ENCODE measurements around the gene TTC29. TPM values are rescaled to one million over a fixed set of nuclear protein-coding genes. Genes with fewer than 3 reads are reported as not detected.
"Not testable (repeated sequence)": the region's sequence is repeated elsewhere in the genome, so short reads cannot be mapped to it uniquely, and the experiment has no call there.

TTC29 gene
- total RNA-seq, 1 experiment from 2014 or later: not detected

- no peak overlapping the region for H3K4me3 Mint-ChIP-seq (ENCODE audit: unreplicated experiment)
- Histone ChIP-seq H3K9me3 (no peaks in the 10 kb centered on the region), H3K4me3 (ENCODE audit: low read depth, low read length) (no peak overlapping the region), H3K4me1 (no peaks in the 10 kb centered on the region), H3K36me3 (ENCODE audit: control insufficient read depth, insufficient read depth, low read length) (no peaks in the 10 kb centered on the region), H3K27me3 (replicated peaks; ENCODE audit: control insufficient read depth, insufficient read depth, low read length) (no peaks in the 10 kb centered on the region)
- ChIA-PET CTCF (no interaction called here), POLR2A (no interaction called here)
- intact Hi-C loops (cut with micrococcal nuclease; ENCODE audit: unreplicated experiment): no loop called here
- no TSS peak for BruUV-seq (replicated peaks)
- H3K4me1 Mint-ChIP-seq (ENCODE audit: low read depth, unreplicated experiment): no peaks in the 10 kb centered on the region
- DNase-seq: no peak
- H3K27me3 Mint-ChIP-seq (ENCODE audit: insufficient read depth, unreplicated experiment): no peaks in the 10 kb centered on the region
- no peak for TF ChIP-seq CTCF (IDR thresholded peaks at IDR 0.05; ENCODE audit: insufficient read depth in 1 of 2, low read depth in 1 of 2, low read length in 1 of 2, severe bottlenecking in 1 of 2, unreplicated experiment in 1 of 2)
- no peaks in the 10 kb centered on the region for H3K36me3 Mint-ChIP-seq (ENCODE audit: insufficient read depth, unreplicated experiment)
- H3K9me3 Mint-ChIP-seq (ENCODE audit: unreplicated experiment): no peaks in the 10 kb centered on the region
- no peak overlapping the region for H3K27ac Mint-ChIP-seq (ENCODE audit: unreplicated experiment)
Measured at GRCh38 chr4:146699910-146700309, 245.8 kb downstream of the TTC29 start.

- BruUV-seq (replicated peaks): no TSS peak
- TF ChIP-seq CTCF (IDR thresholded peaks at IDR 0.05; ENCODE audit: insufficient read depth in 1 of 2, low read depth in 1 of 2, low read length in 1 of 2, severe bottlenecking in 1 of 2, unreplicated experiment in 1 of 2): no peak
- no peak for DNase-seq
- Mint-ChIP-seq H3K9me3 (ENCODE audit: unreplicated experiment) (no peaks in the 10 kb centered on the region), H3K27ac (ENCODE audit: unreplicated experiment) (no peak overlapping the region), H3K36me3 (ENCODE audit: insufficient read depth, unreplicated experiment) (no peaks in the 10 kb centered on the region), H3K4me3 (ENCODE audit: unreplicated experiment) (no peak overlapping the region), H3K4me1 (ENCODE audit: low read depth, unreplicated experiment) (no peaks in the 10 kb centered on the region), H3K27me3 (ENCODE audit: insufficient read depth, unreplicated experiment) (peaks cover 3% of the 10 kb centered on the region)
- intact Hi-C loops (cut with micrococcal nuclease; ENCODE audit: unreplicated experiment): no loop called here
- ChIA-PET CTCF (no interaction called here), POLR2A (no interaction called here)
- Histone ChIP-seq H3K9me3 (no peaks in the 10 kb centered on the region), H3K36me3 (ENCODE audit: control insufficient read depth, insufficient read depth, low read length) (no peaks in the 10 kb centered on the region), H3K4me3 (ENCODE audit: low read depth, low read length) (no peak overlapping the region), H3K4me1 (no peaks in the 10 kb centered on the region), H3K27me3 (replicated peaks; ENCODE audit: control insufficient read depth, insufficient read depth, low read length) (no peaks in the 10 kb centered on the region)
Measured at GRCh38 chr4:146674829-146675570, 270.7 kb downstream of the TTC29 start.

- H3K27ac Mint-ChIP-seq (ENCODE audit: unreplicated experiment); BruUV-seq (replicated peaks): not testable (repeated sequence)
Measured at GRCh38 chr4:146663968-146664311, 281.7 kb downstream of the TTC29 start.

More at GRCh38 chr4:146663968-146664311, 281.7 kb downstream of the TTC29 start:
- H3K27me3 Mint-ChIP-seq (ENCODE audit: insufficient read depth, unreplicated experiment); H3K9me3 Mint-ChIP-seq (ENCODE audit: unreplicated experiment); H3K9me3 ChIP-seq; H3K36me3 Mint-ChIP-seq (ENCODE audit: insufficient read depth, unreplicated experiment); H3K4me1 Mint-ChIP-seq (ENCODE audit: low read depth, unreplicated experiment); H3K36me3 ChIP-seq (ENCODE audit: control insufficient read depth, insufficient read depth, low read length); H3K4me3 Mint-ChIP-seq (ENCODE audit: unreplicated experiment); H3K4me3 ChIP-seq (ENCODE audit: low read depth, low read length); POLR2A ChIA-PET; H3K4me1 ChIP-seq; DNase-seq; CTCF ChIA-PET; H3K27me3 ChIP-seq (replicated peaks; ENCODE audit: control insufficient read depth, insufficient read depth, low read length); intact Hi-C loops (cut with micrococcal nuclease; ENCODE audit: unreplicated experiment): not testable (repeated sequence)
